Left colon (tissue), 2 donors: ENCODE data around the gene SNAP23. TPM values are rescaled to one million over a fixed set of nuclear protein-coding genes. Genes with fewer than 3 reads are reported as not detected.
"Not testable (repeated sequence)": the region's sequence is repeated elsewhere in the genome, so short reads cannot be mapped to it uniquely, and the experiment has no call there.

ENCODE experiments used
- ATAC-seq: fragments of 200-7000 bp; cut with Tn5 transposase; one replicate; pipeline ENCODE4 v1.9.1; 2020; ENCODE audit warnings: mild to moderate bottlenecking, moderate library complexity
- DNase-seq, 2 donors: peaks; one replicate each; pipeline ENCODE4 v3.0.0-alpha.2; 2020
- intact Hi-C, 2 donors: fragments of 100-400 bp; cut with DNase I in 1 of 2; cut with micrococcal nuclease in 1 of 2; formaldehyde crosslinking; loops; one replicate each; pipeline versions ENCODE4 v1.11.2 to v1.14.0; 2022; cut with DNase I, micrococcal nuclease
- total RNA-seq, 2 donors: library from RNA; stranded (reverse); fragmentation: NEBNext Ultra II Directional; extraction: Animal tissue kit (Norgen Biotek cat#: 25700); gene quantifications; one replicate each; pipeline ENCODE4 v1.2.1, GENCODE V29; 2021
- donor health status: DM: no; HTN: no; CAD: no.
- donor health status: DM: yes; HTN: yes; CAD: no.

SNAP23 gene
- total RNA-seq, 2 donors from 2014 or later, result 62.4 to 97.3 TPM

DNA sequence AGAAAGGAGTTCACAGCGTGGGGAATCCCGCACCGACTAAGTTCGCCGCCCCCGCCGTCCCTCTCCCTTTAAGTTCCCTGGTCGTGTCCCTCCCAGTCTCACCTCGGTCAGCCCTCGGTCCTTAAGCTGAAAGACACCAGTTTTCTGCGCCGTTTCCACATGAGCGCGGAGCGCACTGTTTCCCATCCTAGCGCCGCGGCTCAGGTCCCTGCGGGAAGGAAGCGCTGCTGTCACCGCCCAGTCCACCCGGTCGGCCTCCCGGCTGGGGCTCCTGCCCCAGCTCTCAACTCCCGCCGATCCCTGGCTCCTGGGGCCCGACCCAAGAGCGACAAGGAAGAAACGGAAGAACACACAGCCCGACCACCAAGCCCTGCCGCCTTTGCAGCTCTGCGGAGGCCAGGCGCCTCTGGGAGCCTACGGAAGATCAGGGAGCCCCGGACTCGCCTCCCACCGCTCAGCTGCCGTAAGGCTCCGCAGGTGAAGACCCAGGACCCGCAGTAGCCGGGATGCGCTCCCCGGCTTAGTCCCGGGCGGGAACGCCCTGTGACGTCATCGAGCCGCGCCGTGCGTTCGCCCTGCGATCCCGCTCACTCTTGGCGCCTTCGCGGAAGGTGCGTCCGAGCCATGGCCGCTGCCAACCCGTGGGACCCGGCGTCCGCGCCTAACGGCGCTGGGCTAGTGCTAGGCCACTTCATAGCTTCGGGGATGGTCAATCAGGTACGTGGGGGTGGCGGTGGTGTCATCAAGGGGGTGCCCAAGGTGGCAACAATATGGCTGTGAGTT, 53.0 kb downstream of the SNAP23 start, which contains the start of the genes HAUS2 and LRRC57:
Gene HAUS2, plus strand, starts transcription at position 590 of the 783 bp plus-strand sequence. Its CDS starts 35 bp downstream, at position 625.
Gene LRRC57, minus strand, starts transcription at position 545 of the 783 bp plus-strand sequence. Its CDS starts 359 bp downstream, at position 186.
- ATAC-seq (peak; percentile 95), DNase-seq (peak; percentile 88 to 94)
- intact Hi-C loops, result loop anchor here in 1 of 2 donors (5.0 kb wide), 1 partner anchor 104 kb away; no protein-coding TSS in a partner anchor

- intact Hi-C loops, result loop anchor here in 1 of 2 donors (5.0 kb wide), 1 partner anchor 103 kb away; no protein-coding TSS in a partner anchor
- peak; percentile 35 for ATAC-seq
- no peak for DNase-seq
Measured at GRCh38 chr15:42549032-42549491, 53.6 kb downstream of the SNAP23 start.

- intact Hi-C loops, result loop anchor here in 1 of 2 donors (5.0 kb wide), 1 partner anchor 102 kb away; no protein-coding TSS in a partner anchor
Measured at GRCh38 chr15:42549741-42550392, 54.4 kb downstream of the SNAP23 start.

DNA sequence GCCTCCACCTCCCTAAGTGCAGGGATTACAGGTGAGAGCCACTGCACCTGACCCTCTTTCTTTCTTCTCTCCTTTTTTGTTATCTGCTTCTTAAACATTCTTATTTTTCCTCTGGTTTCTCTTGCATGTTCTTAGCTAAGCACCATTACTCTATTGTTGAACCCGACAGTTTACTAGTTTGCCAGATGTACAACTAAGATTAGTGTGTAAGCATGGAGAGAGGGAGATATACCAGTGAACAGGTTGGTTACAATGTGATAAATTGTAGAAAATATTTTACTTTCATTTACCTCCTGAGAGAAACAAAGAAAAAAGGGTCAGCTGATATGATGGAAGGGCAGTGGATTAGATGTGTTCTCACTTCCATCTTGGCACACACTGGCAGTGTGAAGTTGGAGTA, 58.1 kb downstream of the SNAP23 start:
- DNase-seq (no peak), ATAC-seq (no peak)
- intact Hi-C loops, result no loop called here

More at GRCh38 chr15:42549741-42550392, 54.4 kb downstream of the SNAP23 start:
- DNase-seq, result no peak
- no peak for ATAC-seq

- ATAC-seq, intact Hi-C loops, DNase-seq: not testable (repeated sequence)
Measured at GRCh38 chr15:42556550-42557207, 61.2 kb downstream of the SNAP23 start.

DNA sequence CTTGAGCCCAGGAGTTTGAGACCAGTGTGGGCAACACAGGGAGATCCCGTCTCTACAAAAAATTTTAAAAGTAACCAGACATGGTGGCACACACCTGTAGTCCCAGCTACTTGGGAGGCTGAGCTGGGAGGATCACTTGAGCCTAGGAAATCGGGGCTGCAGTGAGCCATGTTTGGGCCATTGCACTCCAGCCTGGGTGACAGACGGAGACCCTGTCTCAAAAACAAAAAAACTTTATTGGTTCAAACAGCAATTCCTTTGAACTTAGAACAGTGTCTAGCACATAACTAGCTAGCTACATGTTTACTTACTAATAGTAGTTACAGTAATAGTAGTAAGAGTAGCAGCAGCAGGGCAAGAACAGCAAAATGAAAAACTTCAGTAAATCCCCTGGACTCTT, 63.3 kb downstream of the SNAP23 start:
- DNase-seq (no peak), ATAC-seq (no peak)
- intact Hi-C loops, result no loop called here

GRCh38 chr15:42575188-42576039, 80.0 kb downstream of the SNAP23 start, which contains the start of gene STARD9:
TSS of gene STARD9 (plus strand) at chr15:42575606. CDS start at chr15:42575716, 110 bp downstream.
- intact Hi-C loops, result no loop called here
- peak; percentile 90 for ATAC-seq
- DNase-seq, result peak; percentile 99

DNA sequence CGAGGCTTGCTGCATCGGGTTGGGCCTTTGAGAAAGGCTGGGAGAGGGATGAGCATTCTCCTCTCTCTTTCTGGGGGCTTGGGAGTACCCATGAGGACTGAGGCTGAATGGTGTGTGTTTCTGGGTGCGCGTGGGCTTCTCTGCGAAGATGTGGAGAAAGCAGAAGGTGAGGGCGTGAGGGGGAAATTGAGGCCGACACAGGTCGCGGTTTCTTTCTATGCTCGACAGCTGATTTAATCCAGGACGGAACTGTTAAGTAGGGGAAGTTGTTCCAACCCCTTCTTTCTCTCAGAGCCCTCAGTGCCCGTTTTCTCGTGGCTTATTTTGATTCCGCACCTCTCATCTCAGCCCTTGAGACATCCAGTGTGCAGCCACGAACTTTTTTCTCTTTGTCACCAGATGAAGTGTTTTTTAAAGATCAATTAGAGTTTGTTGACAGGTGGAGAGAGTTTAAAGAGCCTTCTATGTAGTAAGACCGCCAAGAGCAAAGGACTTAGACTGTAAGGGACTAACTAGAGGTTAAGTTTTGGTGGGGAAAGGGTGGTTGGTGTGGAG, 80.7 kb downstream of the SNAP23 start:
- no peak for ATAC-seq
- DNase-seq, result no peak
- intact Hi-C loops, result no loop called here

DNA sequence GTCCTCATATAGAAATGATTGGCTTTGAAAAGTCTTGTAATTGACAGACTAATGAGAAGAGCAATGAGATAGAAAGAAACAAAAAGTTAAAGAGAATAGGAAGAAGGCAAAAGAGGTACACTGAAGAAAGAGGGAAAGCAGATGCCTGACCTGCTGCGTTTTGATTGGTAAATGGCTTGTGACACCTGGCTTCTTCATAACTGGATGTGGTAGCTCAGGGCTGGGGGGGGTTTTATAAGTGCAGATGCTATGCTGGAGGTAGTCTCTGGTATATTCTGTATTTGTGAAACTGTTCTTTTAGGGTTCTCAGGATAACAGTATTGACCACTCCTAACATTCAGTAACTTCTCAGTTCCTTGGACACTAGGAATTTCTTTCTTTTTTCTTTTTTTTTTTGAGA, 81.3 kb downstream of the SNAP23 start:
- intact Hi-C loops, result no loop called here
- ATAC-seq (no peak), DNase-seq (no peak)

DNA sequence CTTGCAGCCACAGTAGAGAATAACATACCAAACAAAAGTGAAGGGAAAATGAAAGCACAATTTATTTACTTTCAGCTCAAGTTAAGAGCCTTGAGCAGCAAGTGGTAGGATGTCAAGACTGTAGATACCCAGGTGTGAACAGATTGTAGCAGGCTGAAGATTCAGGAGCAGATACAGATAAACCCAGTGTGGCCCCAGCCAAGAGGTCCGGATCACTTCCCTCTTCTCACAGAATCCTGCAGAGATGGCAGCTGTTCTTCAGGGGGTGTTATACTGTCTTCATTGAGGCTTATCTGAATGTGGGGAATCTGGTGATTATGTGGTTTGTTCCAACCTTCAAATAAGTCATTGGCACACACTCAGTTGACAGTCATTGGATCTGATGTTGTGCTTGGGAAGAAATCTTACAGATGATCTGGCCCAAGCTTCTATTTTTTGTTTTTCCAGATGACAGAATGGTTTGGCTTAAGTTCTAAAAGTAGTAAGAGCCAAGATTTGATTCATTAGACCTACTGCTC, 82.1 kb downstream of the SNAP23 start:
- DNase-seq (no peak), ATAC-seq (no peak)
- intact Hi-C loops, result no loop called here

DNA sequence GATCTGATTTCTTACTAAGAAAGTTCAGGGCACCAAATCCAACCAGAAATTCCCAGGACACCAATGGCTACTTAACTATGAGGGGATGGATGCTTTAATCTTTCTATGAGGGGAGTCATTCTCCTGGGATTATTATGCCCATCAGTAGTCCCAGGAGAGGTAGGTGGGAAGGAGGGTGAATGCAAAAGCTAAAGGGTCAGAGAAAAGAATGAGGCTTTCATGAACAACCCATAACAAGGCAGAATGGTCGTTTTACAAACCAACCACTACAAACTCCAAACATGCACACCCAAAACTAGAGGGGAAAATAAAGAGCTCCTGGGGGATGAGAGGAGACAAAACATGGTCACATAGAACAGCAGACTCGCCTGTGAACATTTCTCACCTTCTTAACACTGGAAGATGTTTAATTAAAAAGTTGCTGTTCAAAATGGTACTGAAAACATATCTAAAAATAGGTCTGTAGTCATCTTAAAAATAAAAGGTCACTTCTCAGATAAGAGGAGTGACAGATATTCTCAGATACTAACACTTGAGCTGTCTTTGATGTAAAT, 83.6 kb downstream of the SNAP23 start:
- DNase-seq, result no peak
- ATAC-seq, result no peak
- intact Hi-C loops, result no loop called here

DNA sequence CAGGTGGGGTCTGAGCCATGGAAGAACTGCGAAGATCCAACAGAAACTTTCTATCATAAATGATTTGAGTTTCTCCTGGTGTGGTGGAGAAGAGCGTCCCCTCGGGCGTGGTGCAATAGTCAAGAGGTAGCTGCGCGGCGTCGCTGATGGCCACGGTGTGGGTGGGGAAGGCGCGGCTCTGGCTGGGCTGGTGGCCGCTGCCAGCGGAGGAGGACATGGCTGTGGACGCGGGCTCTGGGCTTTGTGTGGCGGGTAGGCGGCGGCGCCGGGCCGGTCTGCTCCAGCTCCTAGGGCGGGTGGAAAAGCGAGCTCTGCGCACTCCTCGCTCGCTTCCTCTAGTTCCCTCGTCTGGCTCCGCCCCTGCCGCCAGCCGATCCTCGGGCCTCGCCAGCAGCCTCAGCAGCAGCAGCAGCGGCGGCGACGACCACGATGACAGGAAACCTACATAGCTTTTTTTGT, 85.9 kb downstream of the SNAP23 start:
- peak; percentile 99 for ATAC-seq
- intact Hi-C loops, result no loop called here

More for the DNA sequence above, 85.9 kb downstream of the SNAP23 start:
- peak; percentile 86 to 91 for DNase-seq

Other genes starting within 250 kb of the SNAP23 start
- gene GANC, start 222.4 kb upstream of the SNAP23 start, total RNA-seq, result 10 to 100 TPM; 49.8 to 53.4 TPM
- 100 to 1,000 TPM in 1 of 2 donors, 10 to 100 TPM in 1; 82.8 to 104 TPM for gene TMEM87A, start 222.2 kb upstream of the SNAP23 start, total RNA-seq
- 10 to 100 TPM; 12.9 to 13.8 TPM for gene CAPN3, start 136.1 kb upstream of the SNAP23 start, total RNA-seq
- gene ZNF106, start 4.5 kb upstream of the SNAP23 start, total RNA-seq, result 10 to 100 TPM; 32.8 to 48.6 TPM
- gene LRRC57, start 53.2 kb downstream of the SNAP23 start, total RNA-seq, result 10 to 100 TPM; 27.4 to 32.2 TPM
- gene HAUS2, start 53.2 kb downstream of the SNAP23 start, total RNA-seq, result 10 to 100 TPM; 10.5 to 13.2 TPM
- gene STARD9, start 80.0 kb downstream of the SNAP23 start, total RNA-seq, result 1 to 10 TPM; 5.0 to 7.2 TPM
- gene CDAN1, start 241.5 kb downstream of the SNAP23 start, total RNA-seq, result 10 to 100 TPM; 13.8 TPM